Endothelial cell of umbilical vein (primary cell): Measurements from ENCODE around the gene NFATC1.

ENCODE experiments used
- CTCF ChIP-seq, 2 donors: IDR thresholded peaks; 1 replicate in 1 of 2; 2 replicates in 1 of 2; pipeline ENCODE4 v1.5.1; 2011; ENCODE audit warnings: low read length in 2 of 2, mild to moderate bottlenecking in 2 of 2, moderate library complexity in 2 of 2, control low read depth in 1 of 2, inconsistent platforms in 1 of 2, low read depth in 1 of 2; ENCODE audit not compliant: insufficient read depth in 1 of 2; ENCODE audit errors: extremely low read depth in 1 of 2
- EZH2 ChIP-seq: IDR thresholded peaks from 2 replicates; pipeline ENCODE4 v1.6.1; 2012; ENCODE audit warnings: borderline replicate concordance, low read depth, mild to moderate bottlenecking, moderate library complexity, low read length, inconsistent platforms; ENCODE audit not compliant: severe bottlenecking
- FOS ChIP-seq: IDR thresholded peaks from 2 replicates; pipeline ENCODE4 v1.6.1; 2011; ENCODE audit warnings: mild to moderate bottlenecking, low read length, moderate library complexity, borderline replicate concordance; ENCODE audit not compliant: insufficient read depth
- GATA2 ChIP-seq: IDR thresholded peaks from 2 replicates; pipeline ENCODE4 v1.7.0; 2011; ENCODE audit warnings: low read depth, mild to moderate bottlenecking, moderate library complexity, mixed read lengths, low read length; ENCODE audit not compliant: insufficient read length, insufficient read depth
- JUN ChIP-seq: IDR thresholded peaks from 2 replicates; pipeline ENCODE4 v1.6.1; 2011; ENCODE audit warnings: borderline replicate concordance, low read depth; ENCODE audit not compliant: insufficient read length, insufficient read depth
- MYC ChIP-seq: IDR thresholded peaks from one replicate; pipeline ENCODE4 v1.6.1; 2011; ENCODE audit warnings: mild to moderate bottlenecking, low read depth, low read length
- POLR2A ChIP-seq: IDR thresholded peaks from 2 replicates; pipeline ENCODE4 v1.6.1; 2012; ENCODE audit warnings: low read depth, mild to moderate bottlenecking, control low read depth, low read length
- POLR2AphosphoS5 ChIP-seq: IDR thresholded peaks from 2 replicates; pipeline ENCODE4 v1.6.1; 2012; ENCODE audit warnings: low read depth, mild to moderate bottlenecking, control low read depth, low read length, moderate library complexity; ENCODE audit not compliant: insufficient read depth
- TF ChIP-seq, protein P1 (sequence below): IDR thresholded peaks from 2 replicates; pipeline ENCODE4 v1.6.1; 2011; ENCODE audit not compliant: insufficient read depth, insufficient read length

GRCh38 chr18:79555885-79556284, 160.2 kb downstream of the NFATC1 start:
- TF ChIP-seq, protein P1, sequence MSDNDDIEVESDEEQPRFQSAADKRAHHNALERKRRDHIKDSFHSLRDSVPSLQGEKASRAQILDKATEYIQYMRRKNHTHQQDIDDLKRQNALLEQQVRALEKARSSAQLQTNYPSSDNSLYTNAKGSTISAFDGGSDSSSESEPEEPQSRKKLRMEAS, result no peak
- TF ChIP-seq CTCF (IDR thresholded peaks at IDR 0.05; ENCODE audit: extremely low read depth in 1 of 2, insufficient read depth in 1 of 2, low read depth in 1 of 2, low read length in 2 of 2) (no peak), EZH2 (no peak), POLR2AphosphoS5 (no peak), POLR2A (no peak), FOS (no peak), JUN (no peak), MYC (no peak), GATA2 (no peak)
